ENCODE results near the gene IL17B.

GRCh38 chr5:149410721-149411432 lies 31.8 kb upstream of the IL17B start:
- no peak for TF ChIP-seq EZH2 (IDR thresholded peaks at IDR 0.05; ENCODE audit: low read depth, unreplicated experiment)
- TF ChIP-seq CTCF (conservative IDR thresholded peaks at IDR 0.05; ENCODE audit: low read depth in 2 of 2): no peak
- TF ChIP-seq JUNB (IDR thresholded peaks at IDR 0.05; ENCODE audit: unreplicated experiment): no peak
- TF ChIP-seq EZH2phosphoT487 (IDR thresholded peaks at IDR 0.05; ENCODE audit: unreplicated experiment): no peak
- no peak for TF ChIP-seq REST (IDR thresholded peaks at IDR 0.05; ENCODE audit: unreplicated experiment)
- no peak for TF ChIP-seq CREB1 (CRISPR knock-in tag; IDR thresholded peaks at IDR 0.05; ENCODE audit: low read depth)
- TF ChIP-seq POLR2AphosphoS5 (IDR thresholded peaks at IDR 0.05; ENCODE audit: low read depth): no peak
- TF ChIP-seq ZNF331 (CRISPR knock-in tag; IDR thresholded peaks at IDR 0.05; ENCODE audit: low read depth): no peak
- no peak for TF ChIP-seq STAT1 (IDR thresholded peaks at IDR 0.05; ENCODE audit: unreplicated experiment)
- no peak for TF ChIP-seq ZNF114 (CRISPR knock-in tag; IDR thresholded peaks at IDR 0.05)
- TF ChIP-seq NANOG (IDR thresholded peaks at IDR 0.05; ENCODE audit: borderline replicate concordance): no peak
- no peak for TF ChIP-seq ETS1 (IDR thresholded peaks at IDR 0.05)
- TF ChIP-seq, protein P1, sequence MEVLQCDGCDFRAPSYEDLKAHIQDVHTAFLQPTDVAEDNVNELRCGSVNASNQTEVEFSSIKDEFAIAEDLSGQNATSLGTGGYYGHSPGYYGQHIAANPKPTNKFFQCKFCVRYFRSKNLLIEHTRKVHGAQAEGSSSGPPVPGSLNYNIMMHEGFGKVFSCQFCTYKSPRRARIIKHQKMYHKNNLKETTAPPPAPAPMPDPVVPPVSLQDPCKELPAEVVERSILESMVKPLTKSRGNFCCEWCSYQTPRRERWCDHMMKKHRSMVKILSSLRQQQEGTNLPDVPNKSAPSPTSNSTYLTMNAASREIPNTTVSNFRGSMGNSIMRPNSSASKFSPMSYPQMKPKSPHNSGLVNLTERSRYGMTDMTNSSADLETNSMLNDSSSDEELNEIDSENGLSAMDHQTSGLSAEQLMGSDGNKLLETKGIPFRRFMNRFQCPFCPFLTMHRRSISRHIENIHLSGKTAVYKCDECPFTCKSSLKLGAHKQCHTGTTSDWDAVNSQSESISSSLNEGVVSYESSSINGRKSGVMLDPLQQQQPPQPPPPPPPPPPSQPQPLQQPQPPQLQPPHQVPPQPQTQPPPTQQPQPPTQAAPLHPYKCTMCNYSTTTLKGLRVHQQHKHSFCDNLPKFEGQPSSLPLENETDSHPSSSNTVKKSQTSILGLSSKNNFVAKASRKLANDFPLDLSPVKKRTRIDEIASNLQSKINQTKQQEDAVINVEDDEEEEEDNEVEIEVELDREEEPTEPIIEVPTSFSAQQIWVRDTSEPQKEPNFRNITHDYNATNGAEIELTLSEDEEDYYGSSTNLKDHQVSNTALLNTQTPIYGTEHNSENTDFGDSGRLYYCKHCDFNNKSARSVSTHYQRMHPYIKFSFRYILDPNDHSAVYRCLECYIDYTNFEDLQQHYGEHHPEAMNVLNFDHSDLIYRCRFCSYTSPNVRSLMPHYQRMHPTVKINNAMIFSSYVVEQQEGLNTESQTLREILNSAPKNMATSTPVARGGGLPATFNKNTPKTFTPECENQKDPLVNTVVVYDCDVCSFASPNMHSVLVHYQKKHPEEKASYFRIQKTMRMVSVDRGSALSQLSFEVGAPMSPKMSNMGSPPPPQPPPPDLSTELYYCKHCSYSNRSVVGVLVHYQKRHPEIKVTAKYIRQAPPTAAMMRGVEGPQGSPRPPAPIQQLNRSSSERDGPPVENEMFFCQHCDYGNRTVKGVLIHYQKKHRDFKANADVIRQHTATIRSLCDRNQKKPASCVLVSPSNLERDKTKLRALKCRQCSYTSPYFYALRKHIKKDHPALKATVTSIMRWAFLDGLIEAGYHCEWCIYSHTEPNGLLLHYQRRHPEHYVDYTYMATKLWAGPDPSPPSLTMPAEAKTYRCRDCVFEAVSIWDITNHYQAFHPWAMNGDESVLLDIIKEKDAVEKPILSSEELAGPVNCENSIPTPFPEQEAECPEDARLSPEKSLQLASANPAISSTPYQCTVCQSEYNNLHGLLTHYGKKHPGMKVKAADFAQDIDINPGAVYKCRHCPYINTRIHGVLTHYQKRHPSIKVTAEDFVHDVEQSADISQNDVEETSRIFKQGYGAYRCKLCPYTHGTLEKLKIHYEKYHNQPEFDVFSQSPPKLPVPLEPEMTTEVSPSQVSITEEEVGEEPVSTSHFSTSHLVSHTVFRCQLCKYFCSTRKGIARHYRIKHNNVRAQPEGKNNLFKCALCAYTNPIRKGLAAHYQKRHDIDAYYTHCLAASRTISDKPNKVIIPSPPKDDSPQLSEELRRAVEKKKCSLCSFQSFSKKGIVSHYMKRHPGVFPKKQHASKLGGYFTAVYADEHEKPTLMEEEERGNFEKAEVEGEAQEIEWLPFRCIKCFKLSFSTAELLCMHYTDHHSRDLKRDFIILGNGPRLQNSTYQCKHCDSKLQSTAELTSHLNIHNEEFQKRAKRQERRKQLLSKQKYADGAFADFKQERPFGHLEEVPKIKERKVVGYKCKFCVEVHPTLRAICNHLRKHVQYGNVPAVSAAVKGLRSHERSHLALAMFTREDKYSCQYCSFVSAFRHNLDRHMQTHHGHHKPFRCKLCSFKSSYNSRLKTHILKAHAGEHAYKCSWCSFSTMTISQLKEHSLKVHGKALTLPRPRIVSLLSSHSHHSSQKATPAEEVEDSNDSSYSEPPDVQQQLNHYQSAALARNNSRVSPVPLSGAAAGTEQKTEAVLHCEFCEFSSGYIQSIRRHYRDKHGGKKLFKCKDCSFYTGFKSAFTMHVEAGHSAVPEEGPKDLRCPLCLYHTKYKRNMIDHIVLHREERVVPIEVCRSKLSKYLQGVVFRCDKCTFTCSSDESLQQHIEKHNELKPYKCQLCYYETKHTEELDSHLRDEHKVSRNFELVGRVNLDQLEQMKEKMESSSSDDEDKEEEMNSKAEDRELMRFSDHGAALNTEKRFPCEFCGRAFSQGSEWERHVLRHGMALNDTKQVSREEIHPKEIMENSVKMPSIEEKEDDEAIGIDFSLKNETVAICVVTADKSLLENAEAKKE (CRISPR knock-in tag; IDR thresholded peaks at IDR 0.05): no peak

Measured in GM23338 (cell line).